HG02798 (cell line): ENCODE results near the gene SLC11A1.

Experiments
- ATAC-seq: cut with Tn5 transposase; IDR thresholded peaks from one replicate; pipeline ENCODE4 v1.9.1; 2021; ENCODE audit warnings: mild to moderate bottlenecking; ENCODE audit not compliant: unreplicated experiment, poor library complexity

The SLC11A1 gene

GRCh38 chr2:218392891-218393462, 10.9 kb downstream of the SLC11A1 start:
- no peak for ATAC-seq

DNA sequence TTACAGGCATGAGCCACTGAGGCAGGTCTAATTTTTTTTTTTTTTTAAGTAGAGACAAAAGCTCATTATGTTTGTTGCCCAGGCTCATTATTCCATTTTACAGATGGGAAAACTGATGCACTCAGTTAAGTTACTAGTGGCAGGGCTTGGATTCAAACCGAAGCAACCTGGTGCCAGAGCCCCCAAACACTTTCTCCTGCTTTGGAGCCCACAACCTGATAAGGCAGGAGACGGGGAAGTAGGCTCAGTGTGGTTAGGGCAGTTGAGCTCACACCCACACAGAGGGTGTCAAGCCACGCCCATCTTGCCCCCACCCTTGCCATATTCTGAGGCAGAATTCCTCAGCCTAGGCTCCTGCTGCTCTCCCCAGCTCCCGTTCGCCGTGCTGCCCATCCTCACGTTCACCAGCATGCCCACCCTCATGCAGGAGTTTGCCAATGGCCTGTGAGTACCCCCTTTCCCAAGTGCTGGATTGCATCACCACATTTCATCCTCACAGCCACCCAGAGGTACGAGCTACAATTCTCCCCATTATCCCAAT, 11.7 kb downstream of the SLC11A1 start:
- ATAC-seq: no peak

GRCh38 chr2:218394298-218395089, 12.4 kb downstream of the SLC11A1 start:
- ATAC-seq: no peak

DNA sequence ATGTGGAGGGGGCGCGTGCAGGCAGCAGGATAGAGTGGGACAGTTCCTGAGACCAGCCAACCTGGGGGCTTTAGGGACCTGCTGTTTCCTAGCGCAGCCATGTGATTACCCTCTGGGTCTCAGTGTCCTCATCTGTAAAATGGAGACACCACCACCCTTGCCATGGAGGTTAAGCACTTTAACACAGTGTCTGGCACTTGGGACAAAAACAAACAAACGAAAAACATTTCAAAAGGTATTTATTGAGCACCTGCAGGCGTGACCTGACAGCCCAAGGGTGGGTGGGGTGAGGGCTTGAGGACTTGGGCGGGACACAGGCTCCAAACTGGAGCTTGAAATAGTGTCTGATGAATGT, 13.0 kb downstream of the SLC11A1 start:
- ATAC-seq: no peak

GRCh38 chr2:218395456-218395825, 13.4 kb downstream of the SLC11A1 start:
- ATAC-seq: no peak

DNA sequence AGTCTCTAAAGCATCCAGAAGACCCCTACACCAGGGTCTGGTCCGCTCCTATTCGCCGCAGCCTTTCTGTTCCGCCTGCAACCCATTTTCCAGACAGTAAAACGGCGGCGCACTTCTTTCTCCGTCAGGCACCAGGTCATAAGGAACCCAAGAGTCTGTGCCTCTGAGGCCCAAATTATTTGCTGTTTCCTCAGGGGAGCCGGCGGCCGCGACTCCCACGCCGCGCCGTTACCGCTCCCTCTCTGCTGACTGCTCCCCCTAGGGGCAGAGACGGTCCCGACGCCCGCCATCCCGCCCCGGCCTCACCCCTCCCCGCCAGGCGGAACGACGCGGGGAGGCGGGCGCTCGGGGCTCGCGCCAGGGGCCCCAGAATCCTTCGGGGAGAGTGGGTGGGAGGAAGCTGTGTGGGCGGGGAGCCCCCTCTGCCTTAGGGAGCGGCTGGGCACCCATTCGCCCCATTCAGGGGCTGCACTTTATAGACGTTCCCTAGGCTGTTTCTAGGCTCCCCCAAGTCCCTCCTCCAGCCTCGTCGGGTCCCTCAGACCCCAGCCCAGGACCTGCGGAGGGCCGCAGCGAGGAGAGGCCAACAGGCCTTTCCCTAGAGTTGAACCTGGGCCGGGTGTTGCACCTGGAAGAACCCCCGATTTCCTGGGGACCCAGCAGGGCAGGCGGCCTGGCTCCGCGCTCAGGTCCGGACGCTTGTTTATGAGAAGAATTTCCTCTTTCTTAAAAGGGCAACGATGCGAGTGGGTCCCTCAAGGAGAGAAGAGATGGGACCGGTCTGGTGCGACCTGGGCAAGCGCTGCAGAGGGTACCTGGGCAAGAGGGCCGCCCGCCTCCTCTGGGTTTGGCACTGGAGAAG, 14.0 kb downstream of the SLC11A1 start:
- ATAC-seq: peak; percentile 58

- ATAC-seq: no peak
Observed at GRCh38 chr2:218396688-218397462, 14.8 kb downstream of the SLC11A1 start.

DNA sequence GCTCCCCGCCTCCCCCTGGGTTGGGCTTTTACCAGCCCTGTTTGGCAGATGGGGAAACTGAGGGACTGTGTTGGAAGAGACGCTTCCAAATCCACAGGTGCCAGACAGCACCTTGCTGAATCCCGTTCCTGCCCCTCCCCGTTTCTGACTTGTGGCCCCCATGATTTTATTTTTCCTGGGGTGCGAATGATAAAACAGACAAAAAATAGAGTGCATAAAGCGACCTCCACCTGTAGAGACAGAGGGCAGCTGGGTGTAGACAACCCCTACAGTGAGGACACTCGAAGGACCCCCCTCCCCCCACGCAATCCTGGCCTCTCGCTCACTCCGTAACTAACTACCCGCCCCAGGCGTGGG, 15.4 kb downstream of the SLC11A1 start:
- no peak for ATAC-seq

DNA sequence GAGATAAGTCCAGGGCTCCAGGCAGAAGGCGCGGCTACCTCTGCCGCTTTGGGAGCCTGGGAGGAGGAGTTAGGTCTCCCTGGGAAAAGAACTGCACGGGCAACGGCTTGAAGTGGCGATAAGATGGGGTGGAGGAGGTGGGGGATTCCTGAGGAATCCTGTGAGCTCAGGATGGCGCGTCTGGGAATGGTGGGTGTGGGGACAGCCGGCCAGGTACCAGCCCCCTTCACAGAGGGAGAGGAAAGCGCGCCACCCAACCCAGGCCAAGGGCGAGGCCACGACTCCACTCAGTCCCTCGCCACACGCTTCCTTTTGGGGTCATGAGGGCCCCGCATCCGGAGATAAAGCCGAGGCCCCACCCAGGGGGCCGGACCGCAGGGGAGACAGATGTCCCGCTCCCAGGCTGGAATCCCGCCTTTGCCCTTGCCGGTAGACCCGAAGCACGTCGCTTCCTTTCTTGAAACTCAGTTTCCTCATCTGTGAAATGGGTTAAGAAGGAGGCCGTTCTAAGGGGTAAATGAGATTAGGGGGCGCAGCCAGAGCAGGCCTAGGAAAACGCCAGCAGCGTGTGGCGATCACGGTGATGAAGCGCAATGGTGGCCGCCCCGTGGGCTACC, 15.9 kb downstream of the SLC11A1 start:
- no peak for ATAC-seq

GRCh38 chr2:218398437-218399390, 16.6 kb downstream of the SLC11A1 start:
- peak; percentile 24 for ATAC-seq

- ATAC-seq: peak; percentile 52
Observed at GRCh38 chr2:218399391-218400166, 17.5 kb downstream of the SLC11A1 start, which contains the start of gene CTDSP1. Gene CTDSP1, plus strand, starts transcription at chr2:218399868. Its CDS starts 223 bp downstream, at chr2:218400091.

- ATAC-seq: no peak
Observed at GRCh38 chr2:218400167-218400929, 18.3 kb downstream of the SLC11A1 start.

DNA sequence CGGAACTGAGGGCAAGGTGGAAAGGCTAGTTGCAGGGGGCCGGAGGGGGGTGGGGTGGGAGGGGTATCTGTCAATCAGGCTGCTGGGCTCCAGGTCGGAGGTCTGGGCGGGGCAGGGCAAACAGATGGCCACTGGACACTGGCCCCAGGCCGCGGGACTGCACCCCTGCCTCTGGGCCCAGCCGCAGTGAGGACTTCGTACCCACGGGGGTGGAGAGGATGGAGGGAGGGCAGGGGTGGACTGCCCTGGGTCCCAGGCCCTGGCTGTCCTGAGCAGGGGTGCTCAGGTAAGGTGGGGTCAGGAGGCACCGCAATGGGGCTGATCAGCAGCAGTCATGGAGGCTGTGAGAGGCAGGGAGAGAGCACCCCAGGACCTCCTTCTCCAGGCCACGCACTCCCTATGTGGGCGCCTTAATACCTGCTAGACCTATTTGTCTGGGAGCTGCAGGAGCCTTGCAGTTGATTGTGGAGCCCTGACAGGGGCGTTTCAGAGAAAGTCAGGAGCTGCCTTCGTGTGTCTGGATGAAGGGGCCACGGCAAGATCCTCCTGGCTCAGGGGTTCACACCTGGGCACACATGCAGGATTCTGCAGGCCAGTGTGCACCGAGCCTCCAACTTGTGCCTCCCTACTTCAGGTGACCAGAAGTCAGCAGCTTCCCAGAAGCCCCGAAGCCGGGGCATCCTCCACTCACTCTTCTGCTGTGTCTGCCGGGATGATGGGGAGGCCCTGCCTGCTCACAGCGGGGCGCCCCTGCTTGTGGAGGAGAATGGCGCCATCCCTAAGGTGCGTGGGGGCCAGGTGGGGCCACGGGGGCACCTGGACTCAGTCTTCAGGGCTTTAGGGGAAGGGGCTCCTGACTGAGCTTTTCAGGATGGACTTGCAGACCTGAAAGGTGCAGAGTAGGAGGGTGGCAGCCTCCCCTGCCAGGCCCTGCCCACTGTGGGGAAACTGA, 19.1 kb downstream of the SLC11A1 start:
- ATAC-seq: no peak

GRCh38 chr2:218401890-218402289, 19.8 kb downstream of the SLC11A1 start:
- ATAC-seq: no peak

DNA sequence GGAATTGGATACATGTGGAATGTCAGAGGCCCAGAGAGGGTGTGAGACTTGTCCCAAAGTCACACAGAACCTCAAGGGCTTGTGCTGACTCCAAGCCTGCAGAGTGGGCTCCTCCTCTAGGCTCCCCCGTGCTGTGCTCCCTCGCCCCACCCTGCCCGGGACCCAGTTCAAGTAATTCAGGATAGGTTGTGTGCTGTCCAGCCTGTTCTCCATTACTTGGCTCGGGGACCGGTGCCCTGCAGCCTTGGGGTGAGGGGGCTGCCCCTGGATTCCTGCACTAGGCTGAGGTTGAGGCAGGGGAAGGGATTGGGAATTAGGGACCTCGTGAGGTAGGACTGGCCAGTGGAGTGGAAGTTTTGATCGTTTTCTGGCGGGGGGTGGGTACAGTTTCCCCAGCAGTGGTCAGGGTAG, 20.4 kb downstream of the SLC11A1 start:
- ATAC-seq: no peak

DNA sequence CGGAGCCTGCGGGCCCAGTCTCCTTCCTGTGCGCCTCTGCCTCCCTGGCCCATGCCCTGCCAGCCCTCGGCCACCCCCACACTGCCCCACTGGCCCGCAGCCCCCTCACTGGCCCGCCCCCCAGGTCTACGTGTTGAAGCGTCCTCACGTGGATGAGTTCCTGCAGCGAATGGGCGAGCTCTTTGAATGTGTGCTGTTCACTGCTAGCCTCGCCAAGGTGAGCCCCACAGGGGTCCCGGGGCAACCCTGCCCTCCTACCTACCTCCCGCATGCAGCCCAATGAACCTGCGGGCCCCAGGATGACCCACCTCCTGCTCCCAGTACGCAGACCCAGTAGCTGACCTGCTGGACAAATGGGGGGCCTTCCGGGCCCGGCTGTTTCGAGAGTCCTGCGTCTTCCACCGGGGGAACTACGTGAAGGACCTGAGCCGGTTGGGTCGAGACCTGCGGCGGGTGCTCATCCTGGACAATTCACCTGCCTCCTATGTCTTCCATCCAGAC, 20.9 kb downstream of the SLC11A1 start:
- ATAC-seq: no peak
